DMS153 (cell line): Measurements from ENCODE around the gene C6.

Experiments
- DNase-seq: peaks from one replicate; lab custom pipeline; 2025; lab: John Stamatoyannopoulos, UW

Gene C6

DNA sequence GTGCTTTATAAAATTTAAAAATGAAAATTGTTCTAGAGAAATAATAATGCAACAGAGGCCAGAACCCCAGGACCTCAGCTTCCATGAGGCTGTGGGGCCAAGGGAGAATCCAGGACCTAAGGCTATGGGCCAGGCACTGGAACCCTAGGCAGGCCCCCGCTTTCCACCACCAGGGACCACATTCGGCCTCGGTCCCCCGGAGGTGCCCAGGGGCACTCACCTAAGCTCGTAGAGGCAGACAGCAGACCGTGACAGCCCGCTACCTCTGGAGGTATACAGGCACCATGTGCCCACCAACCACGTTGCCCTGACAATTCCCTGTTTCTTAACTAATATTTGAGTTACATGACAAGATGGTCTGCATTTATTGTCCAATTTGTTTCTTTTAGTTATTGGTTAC, 92.7 kb downstream of the C6 start:
- DNase-seq = no peak

DNA sequence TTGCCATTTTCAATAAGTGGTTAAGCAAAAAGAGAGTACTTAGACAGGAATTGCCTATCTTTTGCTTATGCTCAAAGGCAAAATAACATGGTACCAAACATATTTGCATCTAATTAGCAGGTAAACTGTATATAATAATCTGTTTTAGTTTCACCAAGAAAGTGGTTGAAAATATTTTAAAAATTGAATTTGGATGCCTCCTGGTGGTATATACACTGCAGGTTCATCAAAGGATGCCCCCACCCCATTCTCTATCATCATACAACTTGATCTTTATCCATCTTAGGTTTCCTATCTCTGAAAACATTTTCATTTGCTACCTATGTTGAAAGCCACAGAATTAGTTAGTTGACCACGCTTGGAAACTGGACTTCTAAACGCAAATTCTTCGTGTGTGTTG, 95.2 kb downstream of the C6 start:
- DNase-seq = no peak

DNA sequence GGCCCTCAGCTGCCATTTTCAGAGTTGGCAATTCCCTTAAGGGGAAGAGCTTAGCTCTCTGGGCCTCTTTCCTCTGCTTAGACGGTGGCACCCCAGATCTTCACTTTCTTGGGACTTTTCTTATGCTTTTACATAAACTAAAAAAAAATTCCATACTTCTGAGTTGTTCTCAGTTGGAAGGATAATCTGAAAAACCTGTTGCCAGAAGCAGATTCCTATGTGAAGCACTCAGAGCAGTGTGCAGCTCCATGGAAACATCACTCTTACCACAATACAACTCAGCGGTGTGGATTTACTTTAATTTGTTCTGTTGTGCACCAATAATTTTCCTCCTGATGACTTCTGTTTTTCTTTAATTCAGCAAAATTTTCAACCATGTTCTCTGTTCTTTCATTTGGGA, 98.1 kb downstream of the C6 start:
- DNase-seq = no peak

DNA sequence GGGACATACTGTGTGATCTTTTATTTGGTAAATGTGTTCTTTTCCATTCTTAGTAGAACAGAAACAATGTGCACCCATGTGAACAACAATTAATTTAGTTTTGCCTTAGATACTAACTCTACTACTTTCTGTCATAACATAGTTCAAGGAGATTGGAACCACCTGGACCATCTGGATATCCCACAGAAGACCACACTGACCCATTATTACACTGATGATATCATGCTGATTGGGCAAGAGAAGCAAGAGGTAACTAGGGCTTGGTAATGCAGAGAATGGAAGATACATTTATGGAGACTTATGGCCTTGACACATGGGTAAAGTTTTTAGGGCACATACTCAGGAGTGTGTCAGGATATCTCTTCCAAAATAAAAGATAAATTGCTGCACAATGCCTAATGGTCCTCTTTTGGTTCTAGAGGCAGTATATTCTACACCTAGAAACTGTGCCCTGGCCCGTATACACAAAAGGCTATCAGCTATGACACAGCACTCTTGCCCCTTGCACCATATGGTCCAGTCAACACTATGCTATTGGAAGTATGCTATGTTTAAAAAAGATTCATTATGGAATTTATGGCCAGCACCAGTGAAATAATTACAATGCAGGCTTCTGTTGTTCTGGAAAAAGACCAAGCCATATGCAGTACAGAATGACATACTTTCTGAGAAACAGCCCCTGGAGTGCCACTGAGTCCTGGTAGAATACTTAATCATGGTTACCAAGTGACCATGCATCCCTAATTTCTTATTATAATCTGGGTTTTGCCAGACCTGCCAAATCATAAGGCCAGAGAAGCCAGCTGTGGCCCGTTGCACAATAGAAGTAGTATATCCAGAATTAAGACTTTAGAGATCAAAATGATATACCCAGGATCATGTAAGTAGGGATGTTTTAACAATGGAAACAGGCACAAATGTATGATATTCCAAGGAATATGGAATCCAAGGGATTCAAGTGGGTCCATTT, 100.6 kb downstream of the C6 start:
- no peak for DNase-seq

DNA sequence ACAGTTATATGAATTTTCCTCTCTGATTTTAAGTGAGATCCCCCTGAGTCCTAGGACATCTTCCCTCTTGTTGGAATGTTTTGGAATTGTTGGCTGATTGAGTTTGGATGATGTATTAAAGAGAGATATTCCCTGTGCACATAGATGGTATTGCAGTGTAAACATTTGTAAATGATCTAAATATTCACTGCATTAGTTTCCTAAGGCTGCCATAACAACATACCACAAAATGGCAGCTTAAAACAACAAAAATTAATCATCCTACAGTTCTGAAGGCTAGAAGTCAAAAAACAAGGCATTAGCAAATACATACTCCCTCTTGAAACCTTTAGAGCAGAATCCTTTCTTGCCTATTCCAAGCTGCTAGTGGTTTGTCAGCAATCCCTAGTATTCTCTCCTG, 104.1 kb downstream of the C6 start:
- DNase-seq = no peak

DNA sequence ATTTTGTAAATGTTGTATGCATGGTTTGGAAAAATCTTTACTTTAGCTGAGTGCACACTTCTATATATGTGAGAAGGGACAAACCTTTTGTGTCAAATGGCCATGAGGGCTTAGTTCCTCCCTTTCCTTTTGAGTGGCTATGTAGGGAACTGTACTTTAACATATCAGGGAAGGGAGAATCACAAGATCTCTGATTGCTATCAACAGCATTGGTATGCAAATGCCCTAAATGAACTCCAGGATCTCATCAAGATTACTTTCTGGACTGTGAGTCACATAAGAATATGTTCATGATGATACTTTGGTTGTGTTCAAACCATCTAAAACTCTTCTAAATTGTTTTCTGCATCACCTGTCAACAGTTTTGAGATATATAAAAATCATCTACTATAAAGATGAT, 111.0 kb downstream of the C6 start:
- DNase-seq = no peak

DNA sequence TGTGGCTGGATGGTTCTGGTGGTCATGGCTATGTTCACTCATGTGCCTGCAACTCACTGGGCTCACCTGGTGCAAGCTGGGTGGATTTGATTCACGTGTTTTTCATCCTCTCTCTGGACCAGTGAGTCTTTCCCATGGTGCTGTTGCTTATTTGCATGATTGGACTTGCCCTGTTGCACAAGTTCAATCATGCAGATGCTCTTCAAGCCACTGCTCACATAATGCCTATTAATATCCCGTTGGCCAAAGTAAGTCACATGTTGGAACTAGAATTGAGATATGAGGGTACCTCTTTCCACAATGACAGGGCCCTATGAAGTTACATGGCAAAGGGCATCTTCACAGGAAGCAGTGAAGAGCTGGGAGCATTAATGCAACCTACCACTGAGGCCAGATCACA, 115.7 kb downstream of the C6 start:
- no peak for DNase-seq

DNA sequence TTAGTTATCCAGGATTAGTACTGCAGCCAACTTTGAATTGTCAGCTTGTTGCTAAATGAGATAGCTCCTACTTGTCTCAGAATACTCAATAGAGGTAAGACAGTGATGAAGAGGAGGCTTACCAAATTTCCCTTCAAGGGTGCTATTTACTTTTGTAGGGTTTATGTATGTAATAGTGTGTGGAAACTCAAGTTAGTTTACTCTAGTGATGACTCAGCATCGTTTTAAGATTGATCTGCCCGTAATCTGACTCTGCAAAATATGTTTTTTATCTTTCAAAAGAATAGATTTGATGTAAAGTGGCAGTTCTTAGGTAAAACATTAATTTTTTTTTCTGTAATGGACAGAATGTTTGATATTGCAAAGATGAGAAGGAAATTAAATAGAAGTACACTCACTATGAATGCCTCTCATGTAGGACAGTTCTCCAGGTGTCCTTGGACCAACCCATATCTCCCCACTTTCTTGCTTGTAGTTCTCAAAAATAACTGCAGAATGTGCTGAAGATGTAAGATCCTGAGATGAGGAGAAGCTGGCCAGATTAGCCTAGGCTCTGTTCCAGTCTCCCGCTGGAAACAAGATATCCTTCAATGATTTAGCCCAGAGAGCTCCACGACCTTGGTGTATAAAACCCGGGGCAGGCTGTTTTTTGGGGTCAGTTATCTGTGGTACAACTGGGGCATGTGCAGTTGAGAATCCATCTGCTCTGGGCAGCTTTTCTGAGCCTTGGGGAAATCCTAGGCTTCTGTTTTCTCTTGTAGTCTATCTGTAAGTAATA, 117.8 kb downstream of the C6 start:
- no peak for DNase-seq

DNA sequence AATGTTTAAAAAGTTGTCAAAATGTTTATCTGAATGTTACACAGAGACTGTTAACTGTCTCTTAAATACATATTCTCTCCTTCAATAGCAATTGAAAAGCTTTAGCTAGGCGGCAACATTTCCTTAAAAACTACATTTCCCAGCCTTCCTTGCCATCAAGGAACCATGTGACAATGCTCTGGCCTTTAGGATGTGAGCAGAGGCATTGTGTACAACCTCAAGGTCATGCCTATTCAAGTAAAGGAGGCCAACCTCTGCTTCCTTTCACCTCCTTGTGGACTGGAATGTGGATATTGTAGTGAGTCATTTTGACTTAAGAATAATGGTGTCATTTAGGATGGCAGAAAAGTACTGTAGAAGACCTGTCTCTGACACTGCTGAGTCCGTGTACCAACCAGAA, 118.5 kb downstream of the C6 start:
- DNase-seq = no peak

DNA sequence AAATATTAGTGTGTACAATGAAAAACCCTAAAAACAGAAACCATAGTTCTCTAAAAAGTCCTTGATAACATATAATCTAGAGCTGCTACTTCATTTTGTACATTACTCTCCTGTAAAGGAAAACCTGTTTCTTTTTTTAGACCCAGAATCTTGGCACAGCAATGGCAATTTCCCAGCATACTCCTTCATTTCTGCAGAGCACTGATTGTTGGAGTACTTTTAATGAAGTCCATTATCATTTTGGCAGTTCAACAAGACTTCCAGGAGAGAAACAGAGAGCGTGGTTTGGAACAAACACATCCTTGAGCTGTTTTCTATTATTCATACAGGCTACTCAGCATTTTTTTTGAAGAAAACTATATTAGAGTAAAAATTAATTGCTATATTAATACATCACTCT, 119.5 kb downstream of the C6 start:
- no peak for DNase-seq
